ENCODE data around the gene PLCB2. TPM values are rescaled to one million over a fixed set of nuclear protein-coding genes. Genes with fewer than 3 reads are reported as not detected.

The PLCB2 gene
- total RNA-seq, 1 experiment from 2014 or later, result 7.4 TPM

DNA sequence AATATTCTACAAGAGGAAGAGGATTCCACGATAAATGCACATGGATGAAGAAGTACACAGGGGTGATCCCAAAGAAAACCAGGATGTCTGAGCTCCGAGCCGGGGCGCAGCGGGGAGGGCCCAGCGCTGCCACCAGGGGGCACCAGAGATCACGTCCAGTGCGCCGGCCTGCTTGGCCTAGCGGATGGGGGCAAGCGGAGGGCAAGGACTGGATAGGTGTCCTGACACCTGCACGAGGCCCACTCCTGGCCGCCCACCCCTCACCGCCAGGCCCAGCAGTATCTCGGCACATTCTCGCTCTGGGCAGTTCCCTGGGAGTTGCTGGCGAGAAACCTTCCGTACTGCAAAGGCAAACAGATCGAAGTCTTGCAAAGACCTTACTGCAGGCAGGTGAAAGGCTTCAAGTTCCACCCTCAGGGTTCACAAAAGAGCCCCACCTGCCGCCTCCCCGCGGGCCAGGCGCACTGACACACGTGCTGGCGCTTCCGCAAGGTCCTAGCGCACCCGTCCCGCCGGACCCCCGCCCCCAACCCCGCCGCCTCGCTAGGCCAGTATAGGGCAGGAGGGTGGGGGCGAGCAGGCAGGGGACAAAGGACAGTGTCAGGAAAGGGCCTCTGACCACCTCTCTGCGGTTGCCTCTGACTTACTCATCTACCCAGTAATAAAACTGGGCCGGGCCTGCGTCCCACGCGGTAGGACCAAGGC is 28.1 kb downstream of the PLCB2 start:
- H3K9me3 Mint-ChIP-seq, result no peaks in the 10 kb centered on the region; a peak in 1 of 5 replicates
- H3K27me3 Mint-ChIP-seq (ENCODE audit: low read depth), result peaks cover 65% of the 10 kb centered on the region
- peak overlapping the region; percentile 18 for H3K4me2 ChIP-seq (ENCODE audit: insufficient read depth, insufficient read length, low read length)

More for the DNA sequence above, 28.1 kb downstream of the PLCB2 start:
- Histone ChIP-seq H2BK20ac (ENCODE audit: low read depth, low read length, poor library complexity, severe bottlenecking) (no peak overlapping the region), H3K23me2 (ENCODE audit: insufficient read length, low read depth, low read length, poor library complexity, severe bottlenecking) (peaks cover 10% of the 10 kb centered on the region), H3K18ac (ENCODE audit: insufficient read length, low read depth, low read length) (peak overlapping the region; percentile 45), H3K9me3 (ENCODE audit: control insufficient read depth, low read depth, low read length) (no peaks in the 10 kb centered on the region), H2AK5ac (ENCODE audit: insufficient read length, low read length) (no peak overlapping the region), H3K4ac (ENCODE audit: low read depth, low read length) (no peak overlapping the region), H3K27me3 (ENCODE audit: insufficient read depth, low read length) (peaks cover 37% of the 10 kb centered on the region; the same call in 1 of the 2 replicates), H2BK15ac (ENCODE audit: low read depth, low read length) (no peak overlapping the region), H4K8ac (replicated peaks; ENCODE audit: insufficient read length, low read depth, low read length) (no peak overlapping the region), H2AFZ (ENCODE audit: low read length) (no peak overlapping the region), H3K4me1 (ENCODE audit: insufficient read depth, low read length) (no peaks in the 10 kb centered on the region), H3T11ph (ENCODE audit: low read length) (no peak overlapping the region), H4K5ac (ENCODE audit: insufficient read length, low read depth, low read length) (no peak overlapping the region), H3K23ac (ENCODE audit: insufficient read length, low read depth, low read length) (no peak overlapping the region), H3K14ac (ENCODE audit: insufficient read depth, low read length) (no peak overlapping the region), H4K20me1 (ENCODE audit: control insufficient read depth, insufficient read depth, insufficient read length) (no peaks in the 10 kb centered on the region), H3K79me1 (ENCODE audit: insufficient read depth, low read depth, low read length, poor library complexity, severe bottlenecking) (no peaks in the 10 kb centered on the region), H3K27ac (ENCODE audit: insufficient read length, low read depth, low read length) (no peak overlapping the region), H3K9ac (ENCODE audit: extremely low read depth, insufficient read length, low read length) (no peak overlapping the region), H3K56ac (ENCODE audit: insufficient read length, low read depth, low read length) (no peak overlapping the region), H3K79me2 (ENCODE audit: insufficient read depth, low read length) (no peaks in the 10 kb centered on the region), H2BK12ac (ENCODE audit: insufficient read length, low read depth, low read length) (no peak overlapping the region), H4K91ac (ENCODE audit: insufficient read length, low read depth, low read length) (no peak overlapping the region), H2BK5ac (ENCODE audit: insufficient read length, low read length) (no peak overlapping the region), H2BK120ac (ENCODE audit: low read depth, low read length, poor library complexity, severe bottlenecking) (no peak overlapping the region)
- peak overlapping the region in 1 of 2 experiments; percentile 70; a peak in 2 of 5 replicates for H3K4me3 Mint-ChIP-seq
- DNase-seq, result peak; percentile 90
- TF ChIP-seq, protein P1, sequence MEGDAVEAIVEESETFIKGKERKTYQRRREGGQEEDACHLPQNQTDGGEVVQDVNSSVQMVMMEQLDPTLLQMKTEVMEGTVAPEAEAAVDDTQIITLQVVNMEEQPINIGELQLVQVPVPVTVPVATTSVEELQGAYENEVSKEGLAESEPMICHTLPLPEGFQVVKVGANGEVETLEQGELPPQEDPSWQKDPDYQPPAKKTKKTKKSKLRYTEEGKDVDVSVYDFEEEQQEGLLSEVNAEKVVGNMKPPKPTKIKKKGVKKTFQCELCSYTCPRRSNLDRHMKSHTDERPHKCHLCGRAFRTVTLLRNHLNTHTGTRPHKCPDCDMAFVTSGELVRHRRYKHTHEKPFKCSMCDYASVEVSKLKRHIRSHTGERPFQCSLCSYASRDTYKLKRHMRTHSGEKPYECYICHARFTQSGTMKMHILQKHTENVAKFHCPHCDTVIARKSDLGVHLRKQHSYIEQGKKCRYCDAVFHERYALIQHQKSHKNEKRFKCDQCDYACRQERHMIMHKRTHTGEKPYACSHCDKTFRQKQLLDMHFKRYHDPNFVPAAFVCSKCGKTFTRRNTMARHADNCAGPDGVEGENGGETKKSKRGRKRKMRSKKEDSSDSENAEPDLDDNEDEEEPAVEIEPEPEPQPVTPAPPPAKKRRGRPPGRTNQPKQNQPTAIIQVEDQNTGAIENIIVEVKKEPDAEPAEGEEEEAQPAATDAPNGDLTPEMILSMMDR (conservative IDR thresholded peaks at IDR 0.05), result peak; percentile 100
- H3K36me3 Mint-ChIP-seq (ENCODE audit: insufficient read depth in 1 of 3, low read depth in 3 of 3), result peaks cover 0 to 2% (median 0%) of the 10 kb centered on the region in 3 experiments; a peak in 3 of 7 replicates
- H3K4me1 Mint-ChIP-seq, result peaks cover 23 to 54% of the 10 kb centered on the region in 2 experiments
- whole genome bisulfite sequencing (ENCODE audit: extremely low coverage, insufficient read length, low lambda C conversion rate), result no CpG with 5 or more reads among the region's 40 CpGs
- H3K27ac Mint-ChIP-seq, result no peak overlapping the region

Measured in H9 (cell line).